ENCODE results near the gene PXDN.

GRCh38 chr2:1614564-1614963 is 129.8 kb downstream of the PXDN start:
- TF ChIP-seq POLR2A (IDR thresholded peaks at IDR 0.05; ENCODE audit: low read depth, low read length) (no peak), POLR2AphosphoS5 (IDR thresholded peaks at IDR 0.05; ENCODE audit: low read depth, low read length) (no peak)

All from GM12892 (cell line).